Esophagus squamous epithelium (tissue), 4 donors: ENCODE measurements around the gene DUSP9.

ENCODE experiments used
- CTCF ChIP-seq, 6 experiments: fragments of 450-650 bp in 4 of 6; fragments of 200-600 bp in 2 of 6; sonication (generic) in 2 of 6; IDR thresholded peaks; one replicate each; pipeline ENCODE4 v1.5.1; 2016 to 2019; ENCODE audit warnings: antibody characterized with exemption in 6 of 6, mild to moderate bottlenecking in 4 of 6, moderate library complexity in 4 of 6
- POLR2A ChIP-seq, 4 donors: fragments of 450-650 bp; IDR thresholded peaks; one replicate each; pipeline ENCODE4 v1.6.1; 2017; ENCODE audit warnings: antibody characterized with exemption in 4 of 4, mild to moderate bottlenecking in 4 of 4, moderate library complexity in 3 of 4

DNA sequence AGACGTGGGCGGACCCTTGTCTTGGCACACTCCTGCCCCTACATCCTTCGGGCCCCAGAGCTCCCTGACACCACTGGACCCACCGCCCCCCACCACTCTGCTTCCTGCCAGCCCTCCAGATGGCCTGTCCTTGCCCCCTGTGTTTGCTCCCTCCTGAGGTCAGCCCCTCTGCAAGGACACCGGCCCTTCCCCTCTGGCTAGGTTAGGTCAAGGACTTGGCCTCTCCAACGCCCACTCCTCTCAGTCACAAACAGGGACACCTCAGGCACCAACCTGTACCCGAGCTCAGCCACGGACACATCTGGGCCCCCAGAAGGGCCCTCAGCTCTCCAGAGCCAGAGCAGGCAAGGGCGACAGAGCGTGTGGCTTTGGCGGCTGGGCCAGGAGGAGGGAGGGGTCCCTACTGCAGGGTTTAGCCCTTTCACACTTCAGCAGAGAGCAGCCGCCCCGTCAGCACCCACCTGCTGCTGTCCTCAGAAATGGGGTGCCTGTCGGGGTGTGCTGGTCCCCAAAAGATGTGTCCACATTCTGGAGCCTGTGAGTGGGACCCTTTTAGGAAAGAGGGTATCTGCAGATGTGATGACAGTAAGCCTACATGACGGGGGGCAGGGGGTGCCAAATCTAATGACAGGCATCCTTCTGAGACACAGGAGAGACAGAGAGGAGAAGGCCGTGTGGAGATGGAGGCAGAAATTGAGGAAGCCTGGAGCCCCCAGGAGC lies 23.5 kb upstream of the DUSP9 start:
- no peak for TF ChIP-seq CTCF (IDR thresholded peaks at IDR 0.05)
- no peak for TF ChIP-seq POLR2A (IDR thresholded peaks at IDR 0.05)
